H1 (cell line): ENCODE measurements around the gene TMC3. TPM values are rescaled to one million over a fixed set of nuclear protein-coding genes. Genes with fewer than 3 reads are reported as not detected.

Experiments
- CTCF ChIA-PET: fragments of 300-600 bp; sonication (Branson Sonifier 250); formaldehyde crosslinking; loops from one replicate; lab custom pipeline; 2021; ENCODE audit not compliant: partially characterized antibody; lab: Charles Lee
- POLR2A ChIA-PET: fragments of 300-600 bp; sonication (Branson Sonifier 250); formaldehyde crosslinking; loops from one replicate; lab custom pipeline; 2021; ENCODE audit warnings: inconsistent platforms; ENCODE audit not compliant: partially characterized antibody; lab: Charles Lee
- DNase-seq, 2 experiments: peaks; one replicate each; pipeline versions ENCODE4 v3.0.0 to v3.0.0-alpha.2; 2010 to 2022; ENCODE audit warnings: low spot score in 2 of 2, low read depth in 1 of 2, mixed read lengths in 1 of 2
- FAIRE-seq: peaks from 2 replicates; lab custom pipeline; 2011; peaks lifted over from hg19 to GRCh38; lab: Jason Lieb, UNC
- H2AFZ ChIP-seq: 2 replicates; pipeline ENCODE4 v1.8.1; 2012; ENCODE audit warnings: low read length, inconsistent platforms
- H2AK5ac ChIP-seq: 2 replicates; pipeline ENCODE4 v1.6.1; 2013; ENCODE audit warnings: low read depth, low read length
- H2BK120ac ChIP-seq: replicated peaks from 2 replicates; pipeline ENCODE3; 2013; ENCODE audit warnings: low read depth, low read length, inconsistent platforms
- H2BK12ac ChIP-seq: 2 replicates; pipeline ENCODE4 v1.6.1; 2013; ENCODE audit warnings: low read depth, low read length
- H2BK15ac ChIP-seq: 2 replicates; pipeline ENCODE4 v1.6.1; 2013; ENCODE audit warnings: low read length
- H2BK20ac ChIP-seq: 2 replicates; pipeline ENCODE4 v1.6.1; 2013; ENCODE audit warnings: low read length
- H2BK5ac ChIP-seq: 2 replicates; pipeline ENCODE4 v1.6.1; 2013; ENCODE audit warnings: low read depth, low read length
- H3K14ac ChIP-seq: 2 replicates; pipeline ENCODE4 v1.6.1; 2013; ENCODE audit warnings: inconsistent platforms; ENCODE audit not compliant: insufficient read length
- H3K18ac ChIP-seq: 2 replicates; pipeline ENCODE4 v1.6.1; 2013; ENCODE audit warnings: low read length; ENCODE audit errors: extremely low read depth
- H3K23ac ChIP-seq: 2 replicates; pipeline ENCODE4 v1.6.1; 2013; ENCODE audit warnings: inconsistent platforms; ENCODE audit not compliant: insufficient read length
- H3K23me2 ChIP-seq: 2 replicates; pipeline ENCODE4 v1.6.1; 2013; ENCODE audit warnings: low read depth, low read length
- H3K27ac ChIP-seq: 2 replicates; pipeline ENCODE4 v1.6.1; 2011; ENCODE audit warnings: low read depth, low read length, inconsistent platforms
- H3K27me3 ChIP-seq, 4 experiments: replicated peaks in 1 of 4; 1 replicate in 1 of 4; 2 replicates in 3 of 4; pipeline versions ENCODE4 v1.6.1 to v1.8.1; 2011 to 2013; ENCODE audit warnings: low read length in 3 of 4, mild to moderate bottlenecking in 3 of 4, inconsistent platforms in 2 of 4, mixed read lengths in 2 of 4, moderate library complexity in 1 of 4; ENCODE audit not compliant: control insufficient read depth in 3 of 4, insufficient read depth in 3 of 4; ENCODE audit errors: extremely low read depth in 1 of 4
- H3K36me3 ChIP-seq, 4 experiments: 2 replicates each; pipeline versions ENCODE4 v1.6.1 to v1.8.1; 2011 to 2013; ENCODE audit warnings: mild to moderate bottlenecking in 4 of 4, low read length in 3 of 4, moderate library complexity in 2 of 4, control low read depth in 1 of 4, inconsistent platforms in 1 of 4; ENCODE audit not compliant: insufficient read depth in 4 of 4, control insufficient read depth in 2 of 4
- H3K4ac ChIP-seq: replicated peaks from 2 replicates; pipeline ENCODE3; 2013; ENCODE audit warnings: low read length, low read depth, mixed read lengths, inconsistent platforms; ENCODE audit not compliant: insufficient read length
- H3K4me1 ChIP-seq, 4 experiments: replicated peaks in 1 of 4; 1 replicate in 1 of 4; 2 replicates in 3 of 4; pipeline versions ENCODE4 v1.6.1 to v1.8.1; 2011 to 2013; ENCODE audit warnings: low read length in 3 of 4, inconsistent platforms in 2 of 4, mixed read lengths in 1 of 4; ENCODE audit not compliant: insufficient read depth in 4 of 4, control insufficient read depth in 3 of 4
- H3K4me2 ChIP-seq, 2 experiments: 2 replicates each; pipeline versions ENCODE4 v1.6.1 to v1.8.1; 2011 to 2013; ENCODE audit warnings: low read depth in 2 of 2, low read length in 2 of 2, control low read depth in 1 of 2, inconsistent platforms in 1 of 2, mild to moderate bottlenecking in 1 of 2; ENCODE audit not compliant: insufficient read depth in 1 of 2
- H3K4me3 ChIP-seq, 4 experiments: fragments of 200-600, 300-600 bp in 1 of 4; sonication (generic), shearing (Covaris generic), sonication (Bioruptor Twin) in 1 of 4; 2 replicates each; pipeline versions ENCODE4 v1.5.1 to v1.8.1; 2011 to 2016; ENCODE audit warnings: low read length in 4 of 4, low read depth in 3 of 4, control low read depth in 2 of 4, inconsistent platforms in 2 of 4, mild to moderate bottlenecking in 2 of 4, mixed read lengths in 1 of 4, moderate library complexity in 1 of 4; ENCODE audit not compliant: insufficient read depth in 2 of 4; ENCODE audit errors: extremely low read depth in 1 of 4
- H3K56ac ChIP-seq: replicated peaks from 2 replicates; pipeline ENCODE3; 2013; ENCODE audit warnings: low read depth, mild to moderate bottlenecking, mixed read lengths, low read length, inconsistent platforms; ENCODE audit not compliant: insufficient read length
- H3K79me1 ChIP-seq: 2 replicates; pipeline ENCODE4 v1.6.1; 2013; ENCODE audit warnings: low read depth, low read length, control low read depth
- H3K79me2 ChIP-seq, 2 experiments: 2 replicates each; pipeline versions ENCODE4 v1.6.1 to v1.8.1; 2012 to 2013; ENCODE audit warnings: low read length in 2 of 2, mild to moderate bottlenecking in 2 of 2, inconsistent platforms in 1 of 2; ENCODE audit not compliant: insufficient read depth in 2 of 2, control insufficient read depth in 1 of 2
- H3K9ac ChIP-seq, 4 experiments: replicated peaks in 1 of 4; 1 replicate in 1 of 4; 2 replicates in 3 of 4; pipeline versions ENCODE4 v1.6.1 to v1.8.1; 2011 to 2013; ENCODE audit warnings: low read depth in 3 of 4, low read length in 3 of 4, control low read depth in 2 of 4, mild to moderate bottlenecking in 2 of 4, moderate library complexity in 2 of 4, inconsistent platforms in 1 of 4; ENCODE audit errors: extremely low read depth in 1 of 4
- H3K9me3 ChIP-seq, 2 experiments: 2 replicates each; pipeline versions ENCODE4 v1.6.1 to v1.8.1; 2012 to 2013; ENCODE audit warnings: mild to moderate bottlenecking in 2 of 2, moderate library complexity in 2 of 2, control low read depth in 1 of 2, inconsistent platforms in 1 of 2, low read depth in 1 of 2, low read length in 1 of 2, mixed read lengths in 1 of 2; ENCODE audit not compliant: insufficient read depth in 2 of 2
- H4K20me1 ChIP-seq, 2 experiments: replicated peaks in 1 of 2; 2 replicates each; pipeline versions ENCODE3 to v1.8.1; 2011 to 2013; ENCODE audit warnings: inconsistent platforms in 2 of 2, low read length in 2 of 2, mild to moderate bottlenecking in 1 of 2; ENCODE audit not compliant: insufficient read depth in 2 of 2, control insufficient read depth in 1 of 2
- H4K5ac ChIP-seq: 2 replicates; pipeline ENCODE4 v1.6.1; 2013; ENCODE audit warnings: low read length, low read depth, mixed read lengths, inconsistent platforms; ENCODE audit not compliant: insufficient read length
- H4K8ac ChIP-seq: 2 replicates; pipeline ENCODE4 v1.8.0; 2013; ENCODE audit warnings: mild to moderate bottlenecking, moderate library complexity, low read length, inconsistent platforms; ENCODE audit not compliant: insufficient read depth; ENCODE audit errors: extremely low read depth
- H4K91ac ChIP-seq: replicated peaks from 2 replicates; pipeline ENCODE3; 2013; ENCODE audit warnings: low read length, mixed read lengths, inconsistent platforms; ENCODE audit not compliant: insufficient read length
- CEBPB ChIP-seq: IDR thresholded peaks from 2 replicates; pipeline ENCODE4 v1.6.1; 2012; ENCODE audit warnings: low read depth, low read length
- E2F6 ChIP-seq: IDR thresholded peaks from 2 replicates; pipeline ENCODE4 v1.6.1; 2012; ENCODE audit warnings: inconsistent platforms
- EP300 ChIP-seq, 2 experiments: IDR thresholded peaks; 1 replicate in 1 of 2; 2 replicates in 1 of 2; pipeline ENCODE4 v1.6.1; 2011 to 2012; ENCODE audit warnings: low read depth in 2 of 2, low read length in 2 of 2, mild to moderate bottlenecking in 2 of 2, borderline replicate concordance in 1 of 2, inconsistent platforms in 1 of 2, moderate library complexity in 1 of 2
- FOSL1 ChIP-seq: IDR thresholded peaks from 2 replicates; pipeline ENCODE4 v1.6.1; 2011; ENCODE audit warnings: mild to moderate bottlenecking, low read depth, low read length, moderate library complexity; ENCODE audit not compliant: insufficient read depth
- HDAC2 ChIP-seq, 2 experiments: fragments of 300-600 bp in 1 of 2; sonication (generic) in 1 of 2; IDR thresholded peaks; 2 replicates each; pipeline ENCODE4 v1.6.1; 2011 to 2012; ENCODE audit warnings: low read depth in 2 of 2, low read length in 2 of 2, mild to moderate bottlenecking in 2 of 2, moderate library complexity in 2 of 2, borderline replicate concordance in 1 of 2, inconsistent platforms in 1 of 2
- HDAC6 ChIP-seq: IDR thresholded peaks from one replicate; pipeline ENCODE4 v1.7.1; 2012; ENCODE audit warnings: low read depth, mild to moderate bottlenecking, inconsistent platforms, low read length, moderate library complexity
- JUN ChIP-seq: IDR thresholded peaks from 2 replicates; pipeline ENCODE4 v1.6.1; 2011; ENCODE audit warnings: low read depth, mild to moderate bottlenecking, improper control_type of control experiment, low read length
- JUND ChIP-seq: IDR thresholded peaks from 2 replicates; pipeline ENCODE4 v1.6.1; 2011; ENCODE audit warnings: mild to moderate bottlenecking, improper control_type of control experiment, low read length
- MAFK ChIP-seq: IDR thresholded peaks from 2 replicates; pipeline ENCODE4 v1.6.1; 2012; ENCODE audit warnings: low read depth, mild to moderate bottlenecking, improper control_type of control experiment, low read length
- NRF1 ChIP-seq: IDR thresholded peaks from 2 replicates; pipeline ENCODE4 v1.6.1; 2011; ENCODE audit warnings: mild to moderate bottlenecking, low read depth, low read length, improper control_type of control experiment
- TAF1 ChIP-seq: IDR thresholded peaks from 2 replicates; pipeline ENCODE4 v1.6.1; 2011; ENCODE audit warnings: mild to moderate bottlenecking, low read depth, low read length
- TBP ChIP-seq: IDR thresholded peaks from 2 replicates; pipeline ENCODE4 v1.6.1; 2011; ENCODE audit warnings: low read depth, low read length, improper control_type of control experiment
- TCF12 ChIP-seq: IDR thresholded peaks from 2 replicates; pipeline ENCODE4 v1.6.1; 2011; ENCODE audit warnings: low read depth, mild to moderate bottlenecking, low read length
- ZNF274 ChIP-seq: IDR thresholded peaks from 2 replicates; pipeline ENCODE4 v1.7.0; 2012; ENCODE audit warnings: low read length, borderline replicate concordance; ENCODE audit errors: extremely low read depth
- WGBS, 2 experiments: shearing (Covaris generic) in 1 of 2; methylation state at CpG; one replicate each; pipeline versions ENCODE4 v1.1.6 to v1.1.7; 2013 to 2015; ENCODE audit warnings: low lambda C conversion rate in 2 of 2, mixed read lengths in 2 of 2, inconsistent platforms in 1 of 2, low coverage in 1 of 2, missing lambda C conversion rate in 1 of 2; ENCODE audit not compliant: insufficient replicate concordance in 2 of 2, insufficient coverage in 1 of 2, insufficient read length in 1 of 2; ENCODE audit errors: extremely low coverage in 1 of 2, missing lambda C conversion rate in 1 of 2; 5-methylcytosine and 5-hydroxymethylcytosine counted together
- polyA plus RNA-seq, 7 experiments: library from polyadenylated mRNA; depleted of rRNA in 3 of 7; stranded (reverse) in 5 of 7; unstranded in 2 of 7; fragments of >200 nt in 5 of 7; fragments of 200-250 nt in 2 of 7; gene quantifications; 1 replicate in 5 of 7; 2 replicates in 1 of 7; 4 replicates in 1 of 7; pipeline versions ENCODE4 v1.2.1 to v1.2.3, GENCODE V29; 2011 to 2013; ENCODE audit warnings: missing spikeins in 2 of 7, mixed read lengths in 2 of 7
- total RNA-seq: library from RNA; stranded (reverse); fragmentation: NEBNext Ultra II Directional; extraction: Animal tissue kit (Norgen Biotek cat#: 25700); gene quantifications from 2 replicates; pipeline ENCODE4 v1.2.1, GENCODE V29; 2021

Gene TMC3
- total and polyA plus RNA-seq, 2 of the 8 experiments (the other 6 are each of a cell fraction or from before 2014, with no cell fraction given), result not detected

- H2AK5ac ChIP-seq, result no peak overlapping the region
- peaks cover 0 to 7% (median 4%) of the 10 kb centered on the region in 4 experiments; a peak in 4 of 7 replicates for H3K4me1 ChIP-seq
- H2BK15ac ChIP-seq, result no peak overlapping the region
- no peak overlapping the region for H3K27ac ChIP-seq
- no peak overlapping the region for H2BK12ac ChIP-seq
- no peak overlapping the region for H3K14ac ChIP-seq
- H3K4ac ChIP-seq, result no peak overlapping the region
- no peaks in the 10 kb centered on the region for H3K36me3 ChIP-seq
- H3K79me2 ChIP-seq, result no peaks in the 10 kb centered on the region
- no peak overlapping the region for H3K9ac ChIP-seq
- H3K4me3 ChIP-seq, result no peak overlapping the region
- 88% methylated on average over 2 of the region's 2 CpGs; no CpG with 5 or more reads in 1 of the 2 experiments for WGBS, 2 experiments
- DNase-seq, result no peak
- no peak overlapping the region for H4K8ac ChIP-seq
- H3K9me3 ChIP-seq, result no peaks in the 10 kb centered on the region
- H3K23ac ChIP-seq, result no peak overlapping the region
- H2BK20ac ChIP-seq, result no peak overlapping the region
- no peak overlapping the region for H3K4me2 ChIP-seq
- no peak overlapping the region for H2BK5ac ChIP-seq
- FAIRE-seq, result no peak
- H3K23me2 ChIP-seq, result no peaks in the 10 kb centered on the region
- H4K91ac ChIP-seq, result no peak overlapping the region
- no peaks in the 10 kb centered on the region; a peak in 1 of 7 replicates for H3K27me3 ChIP-seq
- CTCF ChIA-PET, result interaction anchor here (0.6 to 2.9 kb wide), 5 partner anchors 13 to 109 kb away, joined by 3 to 14 read pairs (median 3); no protein-coding TSS in a partner anchor
- no peak overlapping the region for H3K18ac ChIP-seq
- no peak overlapping the region for H2BK120ac ChIP-seq
- no peak overlapping the region for H4K5ac ChIP-seq
- no peak overlapping the region for H2AFZ ChIP-seq
- POLR2A ChIA-PET, result no interaction called here
- H3K56ac ChIP-seq, result no peak overlapping the region
- no peak for TF ChIP-seq E2F6
- TF ChIP-seq CEBPB, result no peak
- TF ChIP-seq EP300 (IDR thresholded peaks at IDR 0.05; ENCODE audit: borderline replicate concordance in 1 of 2, low read depth in 2 of 2, low read length in 2 of 2), result no peak
- no peak for TF ChIP-seq NRF1
- TF ChIP-seq FOSL1, result no peak
- TF ChIP-seq ZNF274, result no peak
- no peak for TF ChIP-seq TAF1
- no peak for TF ChIP-seq TCF12
- no peak for TF ChIP-seq JUND
- TF ChIP-seq MAFK, result no peak
- TF ChIP-seq HDAC2 (IDR thresholded peaks at IDR 0.05; ENCODE audit: borderline replicate concordance in 1 of 2, low read depth in 2 of 2, low read length in 2 of 2), result no peak
- no peak for TF ChIP-seq HDAC6
- TF ChIP-seq JUN, result no peak
- TF ChIP-seq TBP, result no peak
- TF ChIP-seq, all 59 proteins: peak for 0
- Histone ChIP-seq H4K20me1 (no peaks in the 10 kb centered on the region), H3K79me1 (no peaks in the 10 kb centered on the region)
These were observed 77.8 kb downstream of the TMC3 start for GRCh38 chr15:81296186-81296585.
